ENCODE results near the gene RPP38. TPM values are rescaled to one million over a fixed set of nuclear protein-coding genes. Genes with fewer than 3 reads are reported as not detected.

Gene RPP38
- polyA plus RNA-seq, 4 donors, result 26.4 to 29.0 (median 26.9) TPM

DNA sequence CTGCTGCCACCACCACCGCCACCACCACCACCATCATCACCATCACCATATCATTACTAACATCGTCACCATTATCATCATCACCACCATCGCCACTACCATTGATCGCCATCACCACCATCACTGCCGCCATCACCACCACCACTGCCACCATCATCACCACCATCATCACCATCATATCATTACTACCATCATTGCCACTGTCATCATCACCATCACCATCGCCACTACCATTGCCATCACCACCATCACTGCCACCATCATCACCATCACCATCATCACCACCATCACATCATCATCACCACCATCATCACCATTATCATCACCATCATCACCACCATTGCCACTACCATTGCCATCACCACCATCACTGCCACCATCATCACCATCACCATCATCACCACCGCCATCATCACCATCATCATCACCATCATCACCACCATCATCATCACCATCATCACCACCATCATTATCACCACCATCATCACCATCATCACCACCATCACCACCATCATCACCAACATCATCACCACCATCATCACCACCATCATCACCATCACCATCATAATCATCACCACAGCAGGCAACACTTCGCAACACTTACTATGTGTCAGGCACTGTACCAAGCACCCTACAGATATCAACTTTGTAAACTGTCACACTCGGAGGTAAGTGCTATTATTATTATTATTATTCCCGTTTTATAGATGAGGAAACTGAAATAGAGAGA lies 52.1 kb downstream of the RPP38 start:
- no peak for DNase-seq (ENCODE audit: low read depth in 4 of 4, low spot score in 3 of 4)

DNA sequence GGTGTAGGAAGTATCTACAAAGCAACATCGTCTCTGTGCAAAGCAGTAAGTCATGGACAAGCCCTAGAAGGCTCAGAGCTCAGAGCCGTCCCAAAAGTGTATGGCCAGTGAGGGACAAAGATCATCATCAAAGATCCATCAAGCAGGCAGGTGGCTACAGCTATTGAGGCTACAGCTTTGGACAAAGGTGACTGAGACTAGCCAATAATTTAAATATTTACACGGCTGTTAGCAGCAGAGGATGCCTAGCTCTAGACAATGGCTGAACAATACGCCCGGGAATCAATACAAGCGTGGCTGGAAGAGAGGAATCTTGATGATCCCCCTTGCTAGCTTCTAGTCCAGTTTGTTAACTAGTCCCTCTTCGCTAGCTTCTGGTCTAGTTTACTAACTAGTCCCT lies 53.4 kb downstream of the RPP38 start:
- DNase-seq (ENCODE audit: low read depth in 4 of 4, low spot score in 3 of 4), result no peak

DNA sequence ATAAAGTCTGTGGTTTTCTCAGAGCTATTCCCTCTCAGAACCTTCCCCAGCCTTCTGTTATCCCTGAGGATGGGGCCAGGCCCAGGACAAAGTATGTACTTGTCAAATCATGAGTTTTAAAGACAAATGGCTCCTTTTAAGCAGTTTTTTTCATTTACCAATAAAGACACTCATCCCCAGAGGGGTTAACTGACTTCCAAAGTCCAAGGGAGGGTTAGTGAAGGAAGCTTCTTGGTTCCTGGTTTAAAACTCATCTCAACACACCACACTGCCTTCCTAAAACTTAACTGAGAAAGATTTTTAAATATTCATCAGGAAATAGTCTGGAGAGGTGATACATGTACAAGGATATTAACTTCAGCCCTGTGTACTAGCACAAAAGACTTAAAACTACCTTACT lies 55.4 kb downstream of the RPP38 start:
- DNase-seq (ENCODE audit: low read depth in 4 of 4, low spot score in 3 of 4), result no peak

Other genes with a start within 250 kb of the RPP38 start
- 10 to 100 TPM; 18.1 to 27.4 (median 23.4) TPM for gene SUV39H2, start 218.5 kb upstream of the RPP38 start, polyA plus RNA-seq (ENCODE audit: insufficient read length in 4 of 4)
- gene DCLRE1C, start 143.3 kb upstream of the RPP38 start, polyA plus RNA-seq (ENCODE audit: insufficient read length in 4 of 4), result 10 to 100 TPM; 13.7 to 17.5 (median 14.5) TPM
- gene MEIG1, start 138.0 kb upstream of the RPP38 start, polyA plus RNA-seq (ENCODE audit: insufficient read length in 4 of 4), result 1 to 10 TPM in 3 of 4 donors, under 1 TPM in 1; 0.84 to 1.9 (median 1.5) TPM
- under 1 TPM; 0.29 to 0.96 (median 0.64) TPM for gene OLAH, start 53.4 kb upstream of the RPP38 start, polyA plus RNA-seq (ENCODE audit: insufficient read length in 4 of 4)
- gene ACBD7, start 8.6 kb upstream of the RPP38 start, polyA plus RNA-seq (ENCODE audit: insufficient read length in 4 of 4), result 1 to 10 TPM; 4.9 to 7.7 (median 5.6) TPM
- gene NMT2, start 71.3 kb downstream of the RPP38 start, polyA plus RNA-seq (ENCODE audit: insufficient read length in 4 of 4), result 10 to 100 TPM; 31.5 to 36.1 (median 35.2) TPM

Measured in right renal pelvis (tissue), 4 donors.